HG02973 (cell line): ENCODE results near the gene SLC22A4.

Experiments used
- ATAC-seq: cut with Tn5 transposase; IDR thresholded peaks from one replicate; pipeline ENCODE4 v1.9.1; 2021; ENCODE audit warnings: moderate library complexity; ENCODE audit not compliant: unreplicated experiment

Gene SLC22A4

GRCh38 chr5:132389585-132390286 is 95.5 kb downstream of the SLC22A4 start:
- no peak for ATAC-seq

GRCh38 chr5:132391247-132391646 is 97.1 kb downstream of the SLC22A4 start:
- no peak for ATAC-seq

GRCh38 chr5:132391870-132392269 is 97.7 kb downstream of the SLC22A4 start:
- no peak for ATAC-seq

GRCh38 chr5:132392411-132392810 is 98.2 kb downstream of the SLC22A4 start:
- no peak for ATAC-seq

- ATAC-seq: no peak
Observed at GRCh38 chr5:132392978-132393825, 99.0 kb downstream of the SLC22A4 start.
